HG02642 (cell line): ENCODE data around the gene CD177.
"Not testable (repeated sequence)": the region's sequence is repeated elsewhere in the genome, so short reads cannot be mapped to it uniquely, and the experiment has no call there.

Experiments
- ATAC-seq: cut with Tn5 transposase; IDR thresholded peaks from one replicate; pipeline ENCODE4 v1.9.1; 2021; ENCODE audit warnings: mild to moderate bottlenecking; ENCODE audit not compliant: unreplicated experiment, poor library complexity

CD177 gene

GRCh38 chr19:43353606-43354304, at the start of gene CD177:
Gene CD177 (plus strand): TSS chr19:43353686. CDS start chr19:43353715, 29 bp downstream.
- no peak for ATAC-seq

GRCh38 chr19:43305642-43306041, 47.8 kb upstream of the CD177 start:
- ATAC-seq, result no peak

- no peak for ATAC-seq
Observed at GRCh38 chr19:43306097-43306496, 47.4 kb upstream of the CD177 start.

GRCh38 chr19:43308244-43308815, 45.2 kb upstream of the CD177 start:
- no peak for ATAC-seq

GRCh38 chr19:43309466-43309865, 44.0 kb upstream of the CD177 start:
- ATAC-seq, result no peak

- no peak for ATAC-seq
Observed at GRCh38 chr19:43310221-43310620, 43.3 kb upstream of the CD177 start.

- no peak for ATAC-seq
Observed at GRCh38 chr19:43311256-43311655, 42.2 kb upstream of the CD177 start.

- no peak for ATAC-seq
Observed at GRCh38 chr19:43311706-43312105, 41.8 kb upstream of the CD177 start.

- ATAC-seq, result no peak
Observed at GRCh38 chr19:43313711-43314495, 39.6 kb upstream of the CD177 start.

GRCh38 chr19:43315851-43316250, 37.6 kb upstream of the CD177 start:
- no peak for ATAC-seq

GRCh38 chr19:43316591-43317319, 36.7 kb upstream of the CD177 start:
- ATAC-seq, result no peak

- no peak for ATAC-seq
Observed at GRCh38 chr19:43318203-43318602, 35.3 kb upstream of the CD177 start.

- ATAC-seq, result no peak
Observed at GRCh38 chr19:43318796-43319314, 34.6 kb upstream of the CD177 start.

GRCh38 chr19:43320546-43320945, 32.9 kb upstream of the CD177 start:
- no peak for ATAC-seq

GRCh38 chr19:43326761-43327160, 26.7 kb upstream of the CD177 start:
- ATAC-seq, result not testable (repeated sequence)

- ATAC-seq, result not testable (repeated sequence)
Observed at GRCh38 chr19:43328561-43328960, 24.9 kb upstream of the CD177 start.

- not testable (repeated sequence) for ATAC-seq
Observed at GRCh38 chr19:43329049-43329448, 24.4 kb upstream of the CD177 start.

- no peak for ATAC-seq
Observed at GRCh38 chr19:43329989-43330388, 23.5 kb upstream of the CD177 start.

GRCh38 chr19:43330726-43331434, 22.6 kb upstream of the CD177 start:
- no peak for ATAC-seq
